Measurements from ENCODE around the gene MSTN.

- TF ChIP-seq CTCF (IDR thresholded peaks at IDR 0.05; ENCODE audit: low read depth, low read length, missing input control) (no peak), TAF1 (conservative IDR thresholded peaks at IDR 0.05) (no peak), MAX (IDR thresholded peaks at IDR 0.05) (no peak), JUND (IDR thresholded peaks at IDR 0.05) (no peak)
These were observed 31.3 kb upstream of the MSTN start for GRCh38 chr2:190093793-190094192.

Data from liver (tissue), 3 donors.